H1 (cell line): Measurements from ENCODE around the gene IQCE. TPM values are rescaled to one million over a fixed set of nuclear protein-coding genes. Genes with fewer than 3 reads are reported as not detected.

Source experiments
- ASH2L ChIP-seq: fragments of 200-600, 300-600 bp; sonication (generic); IDR thresholded peaks from one replicate; pipeline ENCODE4 v1.7.1; 2017; ENCODE audit warnings: low read length
- CBX8 ChIP-seq: fragments of 300-800, 300-1000 bp; sonication (generic); IDR thresholded peaks from 2 replicates; pipeline ENCODE4 v1.7.1; 2016; ENCODE audit warnings: low read depth, low read length, borderline replicate concordance
- CREB1 ChIP-seq: IDR thresholded peaks from 2 replicates; pipeline ENCODE4 v1.6.1; 2012; ENCODE audit warnings: inconsistent platforms
- EP300 ChIP-seq, 2 experiments: IDR thresholded peaks; 1 replicate in 1 of 2; 2 replicates in 1 of 2; pipeline ENCODE4 v1.6.1; 2011 to 2012; ENCODE audit warnings: low read depth in 2 of 2, low read length in 2 of 2, mild to moderate bottlenecking in 2 of 2, borderline replicate concordance in 1 of 2, inconsistent platforms in 1 of 2, moderate library complexity in 1 of 2
- polyA plus RNA-seq, 7 experiments: library from polyadenylated mRNA; depleted of rRNA in 3 of 7; stranded (reverse) in 5 of 7; unstranded in 2 of 7; fragments of >200 nt in 5 of 7; fragments of 200-250 nt in 2 of 7; gene quantifications; 1 replicate in 5 of 7; 2 replicates in 1 of 7; 4 replicates in 1 of 7; pipeline versions ENCODE4 v1.2.1 to v1.2.3, GENCODE V29; 2011 to 2013; ENCODE audit warnings: missing spikeins in 2 of 7, mixed read lengths in 2 of 7
- total RNA-seq: library from RNA; stranded (reverse); fragmentation: NEBNext Ultra II Directional; extraction: Animal tissue kit (Norgen Biotek cat#: 25700); gene quantifications from 2 replicates; pipeline ENCODE4 v1.2.1, GENCODE V29; 2021
- TF ChIP-seq, protein P1 (sequence below): fragments of 300-600 bp; sonication (generic); IDR thresholded peaks from 2 replicates; pipeline ENCODE4 v1.7.1; 2012; ENCODE audit warnings: low read length, moderate library complexity, mild to moderate bottlenecking, inconsistent platforms; ENCODE audit not compliant: insufficient replicate concordance
- TF ChIP-seq, protein P2 (sequence below), 3 experiments: IDR thresholded peaks; 1 replicate in 2 of 3; 2 replicates in 1 of 3; pipeline versions ENCODE4 v1.5.1 to v1.6.1; 2011; ENCODE audit warnings: low read length in 3 of 3, mild to moderate bottlenecking in 3 of 3, inconsistent platforms in 2 of 3, low read depth in 1 of 3, moderate library complexity in 1 of 3; ENCODE audit not compliant: insufficient read depth in 1 of 3; ENCODE audit errors: control extremely low read depth in 1 of 3

The IQCE gene
- total and polyA plus RNA-seq, 2 of the 8 experiments (the other 6 are each of a cell fraction or from before 2014, with no cell fraction given): 2.2 to 4.9 TPM

DNA sequence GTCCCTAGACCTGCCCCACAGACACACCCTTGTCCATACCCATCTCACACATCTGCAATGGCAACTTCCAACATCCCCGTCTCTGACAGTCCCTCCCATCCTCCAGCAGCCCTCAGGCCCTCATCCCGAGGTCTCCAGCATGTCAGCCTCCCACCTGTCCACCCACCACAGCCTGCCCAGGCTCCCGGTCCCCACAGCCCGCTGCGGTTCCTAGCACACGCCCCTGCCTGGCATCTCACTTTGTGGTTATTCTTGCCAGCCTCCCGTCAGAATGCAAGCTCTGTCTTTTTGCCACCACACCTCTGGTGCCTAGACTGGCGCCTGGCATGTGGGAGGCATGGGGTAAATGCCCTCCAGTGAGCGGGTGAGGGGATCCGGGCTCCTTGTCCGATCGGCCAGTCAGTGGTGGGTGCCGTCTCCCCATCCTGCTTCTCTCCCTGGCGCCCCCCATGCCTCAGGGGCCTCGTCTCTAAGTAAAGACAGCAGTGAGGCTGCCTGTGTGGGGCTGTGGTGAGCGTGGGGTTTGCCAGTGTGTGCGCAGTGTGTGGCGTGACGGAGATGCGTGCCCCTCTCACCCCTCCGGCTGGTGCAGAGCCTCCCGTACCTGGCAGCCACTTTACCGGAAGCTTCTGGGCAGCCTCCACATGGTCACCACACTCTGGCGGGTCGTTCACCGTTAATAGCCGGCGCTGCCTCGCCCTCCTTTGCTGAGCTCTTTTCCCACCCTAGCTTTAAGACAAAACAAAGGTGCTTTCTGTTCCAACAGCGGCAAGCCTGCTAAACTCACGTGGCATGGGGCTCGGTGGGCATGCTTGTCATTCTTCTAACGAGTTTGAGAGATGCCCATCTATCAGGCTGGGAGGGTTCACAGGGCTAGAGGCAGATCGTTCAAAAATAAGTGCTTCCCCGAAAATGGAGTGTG, 44.5 kb downstream of the IQCE start (continued):
- TF ChIP-seq, protein P1, sequence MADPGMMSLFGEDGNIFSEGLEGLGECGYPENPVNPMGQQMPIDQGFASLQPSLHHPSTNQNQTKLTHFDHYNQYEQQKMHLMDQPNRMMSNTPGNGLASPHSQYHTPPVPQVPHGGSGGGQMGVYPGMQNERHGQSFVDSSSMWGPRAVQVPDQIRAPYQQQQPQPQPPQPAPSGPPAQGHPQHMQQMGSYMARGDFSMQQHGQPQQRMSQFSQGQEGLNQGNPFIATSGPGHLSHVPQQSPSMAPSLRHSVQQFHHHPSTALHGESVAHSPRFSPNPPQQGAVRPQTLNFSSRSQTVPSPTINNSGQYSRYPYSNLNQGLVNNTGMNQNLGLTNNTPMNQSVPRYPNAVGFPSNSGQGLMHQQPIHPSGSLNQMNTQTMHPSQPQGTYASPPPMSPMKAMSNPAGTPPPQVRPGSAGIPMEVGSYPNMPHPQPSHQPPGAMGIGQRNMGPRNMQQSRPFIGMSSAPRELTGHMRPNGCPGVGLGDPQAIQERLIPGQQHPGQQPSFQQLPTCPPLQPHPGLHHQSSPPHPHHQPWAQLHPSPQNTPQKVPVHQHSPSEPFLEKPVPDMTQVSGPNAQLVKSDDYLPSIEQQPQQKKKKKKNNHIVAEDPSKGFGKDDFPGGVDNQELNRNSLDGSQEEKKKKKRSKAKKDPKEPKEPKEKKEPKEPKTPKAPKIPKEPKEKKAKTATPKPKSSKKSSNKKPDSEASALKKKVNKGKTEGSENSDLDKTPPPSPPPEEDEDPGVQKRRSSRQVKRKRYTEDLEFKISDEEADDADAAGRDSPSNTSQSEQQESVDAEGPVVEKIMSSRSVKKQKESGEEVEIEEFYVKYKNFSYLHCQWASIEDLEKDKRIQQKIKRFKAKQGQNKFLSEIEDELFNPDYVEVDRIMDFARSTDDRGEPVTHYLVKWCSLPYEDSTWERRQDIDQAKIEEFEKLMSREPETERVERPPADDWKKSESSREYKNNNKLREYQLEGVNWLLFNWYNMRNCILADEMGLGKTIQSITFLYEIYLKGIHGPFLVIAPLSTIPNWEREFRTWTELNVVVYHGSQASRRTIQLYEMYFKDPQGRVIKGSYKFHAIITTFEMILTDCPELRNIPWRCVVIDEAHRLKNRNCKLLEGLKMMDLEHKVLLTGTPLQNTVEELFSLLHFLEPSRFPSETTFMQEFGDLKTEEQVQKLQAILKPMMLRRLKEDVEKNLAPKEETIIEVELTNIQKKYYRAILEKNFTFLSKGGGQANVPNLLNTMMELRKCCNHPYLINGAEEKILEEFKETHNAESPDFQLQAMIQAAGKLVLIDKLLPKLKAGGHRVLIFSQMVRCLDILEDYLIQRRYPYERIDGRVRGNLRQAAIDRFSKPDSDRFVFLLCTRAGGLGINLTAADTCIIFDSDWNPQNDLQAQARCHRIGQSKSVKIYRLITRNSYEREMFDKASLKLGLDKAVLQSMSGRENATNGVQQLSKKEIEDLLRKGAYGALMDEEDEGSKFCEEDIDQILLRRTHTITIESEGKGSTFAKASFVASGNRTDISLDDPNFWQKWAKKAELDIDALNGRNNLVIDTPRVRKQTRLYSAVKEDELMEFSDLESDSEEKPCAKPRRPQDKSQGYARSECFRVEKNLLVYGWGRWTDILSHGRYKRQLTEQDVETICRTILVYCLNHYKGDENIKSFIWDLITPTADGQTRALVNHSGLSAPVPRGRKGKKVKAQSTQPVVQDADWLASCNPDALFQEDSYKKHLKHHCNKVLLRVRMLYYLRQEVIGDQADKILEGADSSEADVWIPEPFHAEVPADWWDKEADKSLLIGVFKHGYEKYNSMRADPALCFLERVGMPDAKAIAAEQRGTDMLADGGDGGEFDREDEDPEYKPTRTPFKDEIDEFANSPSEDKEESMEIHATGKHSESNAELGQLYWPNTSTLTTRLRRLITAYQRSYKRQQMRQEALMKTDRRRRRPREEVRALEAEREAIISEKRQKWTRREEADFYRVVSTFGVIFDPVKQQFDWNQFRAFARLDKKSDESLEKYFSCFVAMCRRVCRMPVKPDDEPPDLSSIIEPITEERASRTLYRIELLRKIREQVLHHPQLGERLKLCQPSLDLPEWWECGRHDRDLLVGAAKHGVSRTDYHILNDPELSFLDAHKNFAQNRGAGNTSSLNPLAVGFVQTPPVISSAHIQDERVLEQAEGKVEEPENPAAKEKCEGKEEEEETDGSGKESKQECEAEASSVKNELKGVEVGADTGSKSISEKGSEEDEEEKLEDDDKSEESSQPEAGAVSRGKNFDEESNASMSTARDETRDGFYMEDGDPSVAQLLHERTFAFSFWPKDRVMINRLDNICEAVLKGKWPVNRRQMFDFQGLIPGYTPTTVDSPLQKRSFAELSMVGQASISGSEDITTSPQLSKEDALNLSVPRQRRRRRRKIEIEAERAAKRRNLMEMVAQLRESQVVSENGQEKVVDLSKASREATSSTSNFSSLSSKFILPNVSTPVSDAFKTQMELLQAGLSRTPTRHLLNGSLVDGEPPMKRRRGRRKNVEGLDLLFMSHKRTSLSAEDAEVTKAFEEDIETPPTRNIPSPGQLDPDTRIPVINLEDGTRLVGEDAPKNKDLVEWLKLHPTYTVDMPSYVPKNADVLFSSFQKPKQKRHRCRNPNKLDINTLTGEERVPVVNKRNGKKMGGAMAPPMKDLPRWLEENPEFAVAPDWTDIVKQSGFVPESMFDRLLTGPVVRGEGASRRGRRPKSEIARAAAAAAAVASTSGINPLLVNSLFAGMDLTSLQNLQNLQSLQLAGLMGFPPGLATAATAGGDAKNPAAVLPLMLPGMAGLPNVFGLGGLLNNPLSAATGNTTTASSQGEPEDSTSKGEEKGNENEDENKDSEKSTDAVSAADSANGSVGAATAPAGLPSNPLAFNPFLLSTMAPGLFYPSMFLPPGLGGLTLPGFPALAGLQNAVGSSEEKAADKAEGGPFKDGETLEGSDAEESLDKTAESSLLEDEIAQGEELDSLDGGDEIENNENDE: no peak
- TF ChIP-seq ASH2L (no peak), CREB1 (no peak), CBX8 (no peak), EP300 (IDR thresholded peaks at IDR 0.05; ENCODE audit: borderline replicate concordance in 1 of 2, low read depth in 2 of 2, low read length in 2 of 2) (no peak)
- TF ChIP-seq, protein P2, sequence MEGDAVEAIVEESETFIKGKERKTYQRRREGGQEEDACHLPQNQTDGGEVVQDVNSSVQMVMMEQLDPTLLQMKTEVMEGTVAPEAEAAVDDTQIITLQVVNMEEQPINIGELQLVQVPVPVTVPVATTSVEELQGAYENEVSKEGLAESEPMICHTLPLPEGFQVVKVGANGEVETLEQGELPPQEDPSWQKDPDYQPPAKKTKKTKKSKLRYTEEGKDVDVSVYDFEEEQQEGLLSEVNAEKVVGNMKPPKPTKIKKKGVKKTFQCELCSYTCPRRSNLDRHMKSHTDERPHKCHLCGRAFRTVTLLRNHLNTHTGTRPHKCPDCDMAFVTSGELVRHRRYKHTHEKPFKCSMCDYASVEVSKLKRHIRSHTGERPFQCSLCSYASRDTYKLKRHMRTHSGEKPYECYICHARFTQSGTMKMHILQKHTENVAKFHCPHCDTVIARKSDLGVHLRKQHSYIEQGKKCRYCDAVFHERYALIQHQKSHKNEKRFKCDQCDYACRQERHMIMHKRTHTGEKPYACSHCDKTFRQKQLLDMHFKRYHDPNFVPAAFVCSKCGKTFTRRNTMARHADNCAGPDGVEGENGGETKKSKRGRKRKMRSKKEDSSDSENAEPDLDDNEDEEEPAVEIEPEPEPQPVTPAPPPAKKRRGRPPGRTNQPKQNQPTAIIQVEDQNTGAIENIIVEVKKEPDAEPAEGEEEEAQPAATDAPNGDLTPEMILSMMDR (IDR thresholded peaks at IDR 0.05; ENCODE audit: control extremely low read depth in 1 of 3, insufficient read depth in 1 of 3, low read depth in 1 of 3, low read length in 3 of 3): no peak
